ENCODE measurements around the gene PCDHA6. TPM values are rescaled to one million over a fixed set of nuclear protein-coding genes. Genes with fewer than 3 reads are reported as not detected.
"Not testable (repeated sequence)": the region's sequence is repeated elsewhere in the genome, so short reads cannot be mapped to it uniquely, and the experiment has no call there.

Gene PCDHA6
- 0.34 TPM in 1 of 2 replicates, not detected in the other for total RNA-seq (2014; rRNA removed; shearing (Covaris generic); ENCODE audit: low replicate concordance)

- in situ Hi-C loops (cut with HindIII; ENCODE audit: low pct_unique_long_range_greater_than_20kb, low sequenced_read_pairs), result no loop called here
- DNase-seq (ENCODE audit: low read depth), result no peak
These were observed at the start of gene PCDHA6 for GRCh38 chr5:140827704-140828361. Gene PCDHA6 (plus strand): TSS chr5:140827960. CDS start chr5:140828092, 132 bp downstream.

GRCh38 chr5:140780512-140780911 lies 47.2 kb upstream of the PCDHA6 start:
- DNase-seq (ENCODE audit: low read depth), result no peak
- in situ Hi-C loops (cut with HindIII; ENCODE audit: low pct_unique_long_range_greater_than_20kb, low sequenced_read_pairs), result no loop called here

GRCh38 chr5:140785905-140786686 lies 41.7 kb upstream of the PCDHA6 start, which contains the start of gene PCDHA1:
Gene PCDHA1 (plus strand): TSS chr5:140786140.
- no peak for DNase-seq (ENCODE audit: low read depth)
- in situ Hi-C loops (cut with HindIII; ENCODE audit: low pct_unique_long_range_greater_than_20kb, low sequenced_read_pairs), result no loop called here

- DNase-seq (ENCODE audit: low read depth); in situ Hi-C loops (cut with HindIII; ENCODE audit: low pct_unique_long_range_greater_than_20kb, low sequenced_read_pairs): not testable (repeated sequence)
These were observed 40.3 kb upstream of the PCDHA6 start for GRCh38 chr5:140787422-140787821.

- in situ Hi-C loops (cut with HindIII; ENCODE audit: low pct_unique_long_range_greater_than_20kb, low sequenced_read_pairs); DNase-seq (ENCODE audit: low read depth): not testable (repeated sequence)
These were observed 39.8 kb upstream of the PCDHA6 start for GRCh38 chr5:140787849-140788504.

GRCh38 chr5:140791089-140791488 lies 36.7 kb upstream of the PCDHA6 start:
- in situ Hi-C loops (cut with HindIII; ENCODE audit: low pct_unique_long_range_greater_than_20kb, low sequenced_read_pairs), result no loop called here
- DNase-seq (ENCODE audit: low read depth), result no peak

GRCh38 chr5:140794595-140795258 lies 33.0 kb upstream of the PCDHA6 start, which contains the start of gene PCDHA2:
Gene PCDHA2 (plus strand): TSS chr5:140794852.
- DNase-seq (ENCODE audit: low read depth), result no peak
- in situ Hi-C loops (cut with HindIII; ENCODE audit: low pct_unique_long_range_greater_than_20kb, low sequenced_read_pairs), result no loop called here

- no peak for DNase-seq (ENCODE audit: low read depth)
- in situ Hi-C loops (cut with HindIII; ENCODE audit: low pct_unique_long_range_greater_than_20kb, low sequenced_read_pairs), result no loop called here
These were observed 32.5 kb upstream of the PCDHA6 start for GRCh38 chr5:140795259-140795641.

GRCh38 chr5:140796072-140796717 lies 31.6 kb upstream of the PCDHA6 start:
- in situ Hi-C loops (cut with HindIII; ENCODE audit: low pct_unique_long_range_greater_than_20kb, low sequenced_read_pairs); DNase-seq (ENCODE audit: low read depth): not testable (repeated sequence)

- no peak for DNase-seq (ENCODE audit: low read depth)
- in situ Hi-C loops (cut with HindIII; ENCODE audit: low pct_unique_long_range_greater_than_20kb, low sequenced_read_pairs), result no loop called here
These were observed 31.1 kb upstream of the PCDHA6 start for GRCh38 chr5:140796718-140797095.

GRCh38 chr5:140800816-140801493 lies 26.8 kb upstream of the PCDHA6 start, which contains the start of gene PCDHA3:
Gene PCDHA3 (plus strand): TSS chr5:140801057.
- no peak for DNase-seq (ENCODE audit: low read depth)
- in situ Hi-C loops (cut with HindIII; ENCODE audit: low pct_unique_long_range_greater_than_20kb, low sequenced_read_pairs), result no loop called here

GRCh38 chr5:140801494-140801841 lies 26.3 kb upstream of the PCDHA6 start:
- no peak for DNase-seq (ENCODE audit: low read depth)
- in situ Hi-C loops (cut with HindIII; ENCODE audit: low pct_unique_long_range_greater_than_20kb, low sequenced_read_pairs), result no loop called here

- in situ Hi-C loops (cut with HindIII; ENCODE audit: low pct_unique_long_range_greater_than_20kb, low sequenced_read_pairs); DNase-seq (ENCODE audit: low read depth): not testable (repeated sequence)
These were observed 25.4 kb upstream of the PCDHA6 start for GRCh38 chr5:140802381-140802780.

GRCh38 chr5:140802781-140803271 lies 24.9 kb upstream of the PCDHA6 start:
- no peak for DNase-seq (ENCODE audit: low read depth)
- in situ Hi-C loops (cut with HindIII; ENCODE audit: low pct_unique_long_range_greater_than_20kb, low sequenced_read_pairs), result no loop called here

- in situ Hi-C loops (cut with HindIII; ENCODE audit: low pct_unique_long_range_greater_than_20kb, low sequenced_read_pairs), result no loop called here
These were observed 20.7 kb upstream of the PCDHA6 start, which contains the start of gene PCDHA4 for GRCh38 chr5:140806834-140807775. Gene PCDHA4 (plus strand): TSS chr5:140807068.

GRCh38 chr5:140808241-140808888 lies 19.4 kb upstream of the PCDHA6 start:
- in situ Hi-C loops (cut with HindIII; ENCODE audit: low pct_unique_long_range_greater_than_20kb, low sequenced_read_pairs); DNase-seq (ENCODE audit: low read depth): not testable (repeated sequence)

More at GRCh38 chr5:140806834-140807775, 20.7 kb upstream of the PCDHA6 start, which contains the start of gene PCDHA4:
- DNase-seq (ENCODE audit: low read depth), result peak; percentile 69

Measured in Caki2 (cell line).